ENCODE measurements around the gene ABTB1.

Gene ABTB1

GRCh38 chr3:127706785-127707351 lies 34.1 kb downstream of the ABTB1 start:
- no peak for TF ChIP-seq CTCF (IDR thresholded peaks at IDR 0.05; ENCODE audit: low read length, missing control alignments)
- no peak for DNase-seq (ENCODE audit: low read depth)
- no peak overlapping the region for H3K4me3 ChIP-seq (replicated peaks; ENCODE audit: low read depth, low read length)

- DNase-seq (ENCODE audit: low read depth), result no peak
- TF ChIP-seq CTCF (IDR thresholded peaks at IDR 0.05; ENCODE audit: low read length, missing control alignments), result no peak
- H3K4me3 ChIP-seq (replicated peaks; ENCODE audit: low read depth, low read length), result no peak overlapping the region
Observed at GRCh38 chr3:127707851-127708411, 35.2 kb downstream of the ABTB1 start.

- DNase-seq (ENCODE audit: low read depth), result no peak
- no peak overlapping the region for H3K4me3 ChIP-seq (replicated peaks; ENCODE audit: low read depth, low read length)
- TF ChIP-seq CTCF (IDR thresholded peaks at IDR 0.05; ENCODE audit: low read length, missing control alignments), result no peak
Observed at GRCh38 chr3:127708837-127709236, 36.1 kb downstream of the ABTB1 start.

GRCh38 chr3:127709320-127710060 lies 36.7 kb downstream of the ABTB1 start:
- DNase-seq (ENCODE audit: low read depth), result no peak
- no peak overlapping the region for H3K4me3 ChIP-seq (replicated peaks; ENCODE audit: low read depth, low read length)
- no peak for TF ChIP-seq CTCF (IDR thresholded peaks at IDR 0.05; ENCODE audit: low read length, missing control alignments)

GRCh38 chr3:127710155-127710941 lies 37.6 kb downstream of the ABTB1 start:
- no peak for TF ChIP-seq CTCF (IDR thresholded peaks at IDR 0.05; ENCODE audit: low read length, missing control alignments)
- no peak for DNase-seq (ENCODE audit: low read depth)
- no peak overlapping the region for H3K4me3 ChIP-seq (replicated peaks; ENCODE audit: low read depth, low read length)

GRCh38 chr3:127711021-127711695 lies 38.4 kb downstream of the ABTB1 start:
- H3K4me3 ChIP-seq (replicated peaks; ENCODE audit: low read depth, low read length), result no peak overlapping the region
- DNase-seq (ENCODE audit: low read depth), result no peak
- TF ChIP-seq CTCF (IDR thresholded peaks at IDR 0.05; ENCODE audit: low read length, missing control alignments), result no peak

All from fibroblast of pulmonary artery (primary cell).